ENCODE measurements around the gene ASMTL.

DNA sequence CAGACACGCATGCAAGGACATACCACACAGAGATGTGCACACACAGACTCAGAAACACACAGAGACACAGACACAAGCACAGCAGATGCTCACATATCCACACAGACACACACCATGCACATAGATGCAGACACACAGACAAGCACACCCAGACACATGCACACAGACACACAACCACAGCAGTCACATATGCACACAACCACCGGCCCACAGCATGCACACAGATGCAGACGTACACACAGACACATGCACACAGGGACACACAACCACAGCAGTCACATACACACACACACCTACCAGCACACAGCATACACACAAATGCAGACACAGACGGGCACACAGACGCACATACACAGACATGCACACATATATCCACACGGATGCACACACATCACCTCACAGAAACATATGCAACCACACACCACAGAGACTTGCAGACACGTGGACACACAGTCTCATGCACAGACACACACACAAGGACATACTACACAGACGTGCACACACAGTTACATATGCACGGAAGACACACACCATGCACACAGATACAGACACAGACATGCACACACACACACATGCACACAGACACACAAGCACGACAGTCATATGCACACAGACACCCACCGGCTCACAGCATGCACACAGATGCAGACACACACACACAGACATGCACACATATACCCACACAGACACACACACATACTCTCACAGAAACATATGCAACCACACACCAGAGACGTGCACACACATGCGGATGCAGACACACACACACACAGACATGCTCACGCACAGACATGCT lies 35.5 kb downstream of the ASMTL start:
- no peak for TF ChIP-seq NFRKB (IDR thresholded peaks at IDR 0.05)
- no peak for TF ChIP-seq SP1 (IDR thresholded peaks at IDR 0.05)
- TF ChIP-seq LEF1 (IDR thresholded peaks at IDR 0.05; ENCODE audit: borderline replicate concordance), result no peak
- TF ChIP-seq BHLHE40 (IDR thresholded peaks at IDR 0.05; ENCODE audit: borderline replicate concordance), result no peak
- TF ChIP-seq FOXK2 (IDR thresholded peaks at IDR 0.05), result no peak
- peak; percentile 74 for TF ChIP-seq TARDBP (IDR thresholded peaks at IDR 0.05)
- TF ChIP-seq SUZ12 (IDR thresholded peaks at IDR 0.05), result no peak
- TF ChIP-seq FOXM1 (IDR thresholded peaks at IDR 0.05; ENCODE audit: borderline replicate concordance), result no peak
- no peak for TF ChIP-seq PKNOX1 (IDR thresholded peaks at IDR 0.05)
- no peak for TF ChIP-seq FOXA1 (IDR thresholded peaks at IDR 0.05)
- TF ChIP-seq ELF4 (IDR thresholded peaks at IDR 0.05), result no peak
- no peak for TF ChIP-seq ARNT (IDR thresholded peaks at IDR 0.05)
- no peak for TF ChIP-seq L3MBTL2 (conservative IDR thresholded peaks at IDR 0.05)
